Heart left ventricle (tissue), 16 donors: ENCODE measurements around the gene CHCHD6. TPM values are rescaled to one million over a fixed set of nuclear protein-coding genes. Genes with fewer than 3 reads are reported as not detected.

ENCODE experiments used
- ATAC-seq, 4 donors: fragments of 200-7000 bp; cut with Tn5 transposase; one replicate each; pipeline ENCODE4 v1.9.1; 2020 to 2022; ENCODE audit warnings: moderate library complexity in 4 of 4, mild to moderate bottlenecking in 3 of 4, moderate number of reproducible peaks in 1 of 4
- DNase-seq, 5 donors: peaks; one replicate each; pipeline ENCODE4 v3.0.0-alpha.2; 2020
- H3K27ac ChIP-seq, 12 donors: fragments of 200-600 bp; sonication (generic) in 4 of 12; one replicate each; pipeline versions ENCODE4 v1.5.0 to v1.8.0; 2016 to 2022; ENCODE audit warnings: mild to moderate bottlenecking in 2 of 12
- H3K27me3 ChIP-seq, 9 donors: fragments of 200-600 bp; sonication (generic) in 2 of 9; one replicate each; pipeline versions ENCODE4 v1.5.1 to v1.8.0; 2016 to 2022; ENCODE audit warnings: mild to moderate bottlenecking in 3 of 9
- H3K36me3 ChIP-seq, 9 donors: fragments of 200-600 bp; sonication (generic) in 2 of 9; one replicate each; pipeline versions ENCODE4 v1.5.0 to v1.8.0; 2018 to 2022; ENCODE audit warnings: mild to moderate bottlenecking in 2 of 9
- H3K4me1 ChIP-seq, 12 donors: fragments of 200-600 bp; sonication (generic) in 4 of 12; one replicate each; pipeline versions ENCODE4 v1.5.0 to v1.8.0; 2016 to 2022; ENCODE audit warnings: mild to moderate bottlenecking in 3 of 12
- H3K4me3 ChIP-seq, 12 donors: fragments of 200-600 bp; sonication (generic) in 4 of 12; one replicate each; pipeline versions ENCODE4 v1.5.0 to v1.8.0; 2017 to 2022; ENCODE audit warnings: mild to moderate bottlenecking in 9 of 12, moderate library complexity in 4 of 12
- H3K9me3 ChIP-seq, 12 donors: fragments of 200-600 bp; sonication (generic) in 4 of 12; one replicate each; pipeline versions ENCODE4 v1.5.0 to v1.8.0; 2016 to 2022; ENCODE audit warnings: mild to moderate bottlenecking in 1 of 12
- CTCF ChIP-seq, 12 donors: fragments of 200-600 bp; sonication (generic) in 4 of 12; IDR thresholded peaks; one replicate each; pipeline versions ENCODE4 v1.5.0 to v1.8.0; 2018 to 2022; ENCODE audit warnings: antibody characterized with exemption in 12 of 12, mild to moderate bottlenecking in 5 of 12
- POLR2A ChIP-seq, 2 donors: fragments of 450-650 bp; IDR thresholded peaks; one replicate each; pipeline ENCODE4 v1.6.1; 2017; ENCODE audit warnings: antibody characterized with exemption in 2 of 2, mild to moderate bottlenecking in 2 of 2, moderate library complexity in 2 of 2
- WGBS, 4 donors: extraction: QIAGEN DNeasy Blood & Tissue Kit in 2 of 4; methylation state at CpG; one replicate each; pipeline versions ENCODE4 v1.1.5 to v1.1.7; 2013 to 2018; 5-methylcytosine and 5-hydroxymethylcytosine counted together
- intact Hi-C, 10 donors: fragments of 100-400 bp; cut with DNase I; formaldehyde crosslinking; loops; one replicate each; pipeline versions ENCODE4 v1.11.1 to v1.14.2; 2022
- polyA plus RNA-seq, 2 donors: library from polyadenylated mRNA; stranded (reverse); fragments of 200-250 nt; gene quantifications; one replicate each; pipeline ENCODE4 v1.2.3, GENCODE V29; 2013
- total RNA-seq, 9 donors: library from RNA; depleted of rRNA in 2 of 9; stranded (reverse); fragments of >200 nt in 2 of 9; fragmentation: NEBNext Ultra II Directional in 3 of 9; extraction: Animal tissue kit (Norgen Biotek cat#: 25700) in 3 of 9; gene quantifications; one replicate each; pipeline versions ENCODE4 v1.1.0 to v1.2.4, GENCODE V29; 2016 to 2023
- donor health status: ischemic (EF 13 %, LVEDD 7.1; RV severe dilation, severe dysfunction).
- donor health status: healthy with polysubstance abuse.
- donor health status: DM: no; HTN: yes; CAD: no.
- donor health status: DM: no; HTN: no; CAD: no.
- donor health status: ischemic (EF 25% LVEDD 6.9; RV normal size, moderate dysfunction).
- donor health status: ischemic (EF 25% LVEDD 5.7; RV mildly dilated, moderate dysfunction).
- donor health status: healthy.
- donor health status: DM: yes; HTN: yes; CAD: no.
- donor health status: ischemic (EF 35%, LVEDD 5.7; RV mildly dilated, moderate dysfunction).
- donor health status: nonischemic (EF 11% LVEDD 7.7; RV severe dilation, severe dysfunction).
- donor health status: DM: yes; HTN: yes; CAD: no.
- donor health status: PGD.
- donor health status: ischemic (EF 29% LVEDD 5.4; RV normal size, mild dysfunction).
- donor health status: nonischemic (EF 23%, LVEDD 6.1; RV moderate dilation, normal function).

The CHCHD6 gene
- total and polyA plus RNA-seq, 11 donors, result 7.7 to 29.3 (median 11.6) TPM

GRCh38 chr3:126733061-126733430 is 29.0 kb downstream of the CHCHD6 start:
- Histone ChIP-seq H3K9me3 (peaks cover 0 to 2% (median 0%) of the 10 kb centered on the region in 12 donors), H3K27me3 (no peaks in the 10 kb centered on the region), H3K27ac (peak overlapping the region in 1 of 12 donors; percentile 17), H3K4me3 (no peak overlapping the region), H3K4me1 (peaks cover 0 to 13% (median 2%) of the 10 kb centered on the region in 12 donors), H3K36me3 (peaks cover 0 to 12% (median 0%) of the 10 kb centered on the region in 9 donors)
- 91 to 93% (median 92%) methylated on average over 3 to 5 of the region's 5 CpGs for WGBS, 4 donors
- peak in 2 of 4 donors; percentile 10 to 20 for ATAC-seq
- TF ChIP-seq POLR2A (IDR thresholded peaks at IDR 0.05) (no peak), CTCF (IDR thresholded peaks at IDR 0.05) (no peak)
- intact Hi-C loops, result no loop called here
- DNase-seq, result no peak

- no peak overlapping the region for H3K4me3 ChIP-seq
- H3K27ac ChIP-seq, result no peak overlapping the region
- ATAC-seq (no peak), DNase-seq (no peak)
- TF ChIP-seq CTCF (IDR thresholded peaks at IDR 0.05) (no peak), POLR2A (IDR thresholded peaks at IDR 0.05) (no peak)
- H3K36me3 ChIP-seq, result peaks cover 0 to 10% (median 0%) of the 10 kb centered on the region in 9 donors
- intact Hi-C loops, result no loop called here
- 80 to 86% (median 82%) methylated on average over 5 of the region's 5 CpGs for WGBS, 4 donors
- peaks cover 0 to 13% (median 0%) of the 10 kb centered on the region in 12 donors for H3K9me3 ChIP-seq
- H3K4me1 ChIP-seq, result peaks cover 0 to 13% (median 2%) of the 10 kb centered on the region in 12 donors
- H3K27me3 ChIP-seq, result no peaks in the 10 kb centered on the region
Measured at GRCh38 chr3:126734106-126734723, 30.2 kb downstream of the CHCHD6 start.

GRCh38 chr3:126737527-126737926 is 33.5 kb downstream of the CHCHD6 start:
- Histone ChIP-seq H3K27ac (no peak overlapping the region), H3K27me3 (no peaks in the 10 kb centered on the region), H3K9me3 (peaks cover 0 to 24% (median 0%) of the 10 kb centered on the region in 12 donors), H3K4me1 (peaks cover 0 to 10% (median 0%) of the 10 kb centered on the region in 12 donors), H3K4me3 (no peak overlapping the region), H3K36me3 (peaks cover 0 to 10% (median 0%) of the 10 kb centered on the region in 9 donors)
- 92 to 95% (median 93%) methylated on average over 7 of the region's 7 CpGs for WGBS, 4 donors
- no peak for TF ChIP-seq POLR2A (IDR thresholded peaks at IDR 0.05)
- TF ChIP-seq CTCF (IDR thresholded peaks at IDR 0.05), result no peak
- DNase-seq (no peak), ATAC-seq (no peak)
- intact Hi-C loops, result no loop called here

- H3K27me3 ChIP-seq, result no peaks in the 10 kb centered on the region
- H3K4me3 ChIP-seq, result no peak overlapping the region
- no peaks in the 10 kb centered on the region for H3K36me3 ChIP-seq
- ATAC-seq, result no peak
- WGBS, 4 donors, result 94 to 97% (median 95%) methylated on average over 4 to 5 of the region's 5 CpGs
- intact Hi-C loops, result no loop called here
- no peak overlapping the region for H3K27ac ChIP-seq
- H3K9me3 ChIP-seq, result peaks cover 0 to 24% (median 0%) of the 10 kb centered on the region in 12 donors
- TF ChIP-seq CTCF (IDR thresholded peaks at IDR 0.05) (no peak), POLR2A (IDR thresholded peaks at IDR 0.05) (no peak)
- DNase-seq, result no peak
- peaks cover 0 to 25% (median 11%) of the 10 kb centered on the region in 12 donors for H3K4me1 ChIP-seq
Measured at GRCh38 chr3:126742057-126742456, 38.0 kb downstream of the CHCHD6 start.
